ENCODE measurements around the gene EXOC4. TPM values are rescaled to one million over a fixed set of nuclear protein-coding genes. Genes with fewer than 3 reads are reported as not detected.

EXOC4 gene
- total and polyA plus RNA-seq, 2 of the 8 experiments (the other 6 are each of a cell fraction or from before 2014, with no cell fraction given), result 27.0 to 67.3 TPM

DNA sequence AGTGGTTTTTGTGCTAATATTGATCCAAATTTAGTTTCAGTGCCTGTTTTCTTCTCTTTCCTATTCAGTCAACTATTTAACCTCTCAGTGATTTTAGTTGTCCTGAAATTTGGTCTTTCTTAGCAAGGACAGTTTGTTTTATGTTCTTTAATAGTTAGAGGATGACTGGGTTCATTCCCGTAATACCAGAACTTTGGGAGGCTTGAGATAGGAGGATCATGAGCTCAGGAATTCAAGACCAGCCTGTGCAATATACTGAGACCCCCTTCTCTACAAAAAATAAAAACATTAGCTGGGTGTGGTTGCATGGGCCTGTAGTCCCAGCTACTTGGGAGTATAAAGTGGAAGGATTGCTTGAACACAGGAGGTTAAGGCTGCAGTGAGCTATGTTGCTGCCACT lies 148.3 kb downstream of the EXOC4 start (continued):
- TF ChIP-seq, protein P1, sequence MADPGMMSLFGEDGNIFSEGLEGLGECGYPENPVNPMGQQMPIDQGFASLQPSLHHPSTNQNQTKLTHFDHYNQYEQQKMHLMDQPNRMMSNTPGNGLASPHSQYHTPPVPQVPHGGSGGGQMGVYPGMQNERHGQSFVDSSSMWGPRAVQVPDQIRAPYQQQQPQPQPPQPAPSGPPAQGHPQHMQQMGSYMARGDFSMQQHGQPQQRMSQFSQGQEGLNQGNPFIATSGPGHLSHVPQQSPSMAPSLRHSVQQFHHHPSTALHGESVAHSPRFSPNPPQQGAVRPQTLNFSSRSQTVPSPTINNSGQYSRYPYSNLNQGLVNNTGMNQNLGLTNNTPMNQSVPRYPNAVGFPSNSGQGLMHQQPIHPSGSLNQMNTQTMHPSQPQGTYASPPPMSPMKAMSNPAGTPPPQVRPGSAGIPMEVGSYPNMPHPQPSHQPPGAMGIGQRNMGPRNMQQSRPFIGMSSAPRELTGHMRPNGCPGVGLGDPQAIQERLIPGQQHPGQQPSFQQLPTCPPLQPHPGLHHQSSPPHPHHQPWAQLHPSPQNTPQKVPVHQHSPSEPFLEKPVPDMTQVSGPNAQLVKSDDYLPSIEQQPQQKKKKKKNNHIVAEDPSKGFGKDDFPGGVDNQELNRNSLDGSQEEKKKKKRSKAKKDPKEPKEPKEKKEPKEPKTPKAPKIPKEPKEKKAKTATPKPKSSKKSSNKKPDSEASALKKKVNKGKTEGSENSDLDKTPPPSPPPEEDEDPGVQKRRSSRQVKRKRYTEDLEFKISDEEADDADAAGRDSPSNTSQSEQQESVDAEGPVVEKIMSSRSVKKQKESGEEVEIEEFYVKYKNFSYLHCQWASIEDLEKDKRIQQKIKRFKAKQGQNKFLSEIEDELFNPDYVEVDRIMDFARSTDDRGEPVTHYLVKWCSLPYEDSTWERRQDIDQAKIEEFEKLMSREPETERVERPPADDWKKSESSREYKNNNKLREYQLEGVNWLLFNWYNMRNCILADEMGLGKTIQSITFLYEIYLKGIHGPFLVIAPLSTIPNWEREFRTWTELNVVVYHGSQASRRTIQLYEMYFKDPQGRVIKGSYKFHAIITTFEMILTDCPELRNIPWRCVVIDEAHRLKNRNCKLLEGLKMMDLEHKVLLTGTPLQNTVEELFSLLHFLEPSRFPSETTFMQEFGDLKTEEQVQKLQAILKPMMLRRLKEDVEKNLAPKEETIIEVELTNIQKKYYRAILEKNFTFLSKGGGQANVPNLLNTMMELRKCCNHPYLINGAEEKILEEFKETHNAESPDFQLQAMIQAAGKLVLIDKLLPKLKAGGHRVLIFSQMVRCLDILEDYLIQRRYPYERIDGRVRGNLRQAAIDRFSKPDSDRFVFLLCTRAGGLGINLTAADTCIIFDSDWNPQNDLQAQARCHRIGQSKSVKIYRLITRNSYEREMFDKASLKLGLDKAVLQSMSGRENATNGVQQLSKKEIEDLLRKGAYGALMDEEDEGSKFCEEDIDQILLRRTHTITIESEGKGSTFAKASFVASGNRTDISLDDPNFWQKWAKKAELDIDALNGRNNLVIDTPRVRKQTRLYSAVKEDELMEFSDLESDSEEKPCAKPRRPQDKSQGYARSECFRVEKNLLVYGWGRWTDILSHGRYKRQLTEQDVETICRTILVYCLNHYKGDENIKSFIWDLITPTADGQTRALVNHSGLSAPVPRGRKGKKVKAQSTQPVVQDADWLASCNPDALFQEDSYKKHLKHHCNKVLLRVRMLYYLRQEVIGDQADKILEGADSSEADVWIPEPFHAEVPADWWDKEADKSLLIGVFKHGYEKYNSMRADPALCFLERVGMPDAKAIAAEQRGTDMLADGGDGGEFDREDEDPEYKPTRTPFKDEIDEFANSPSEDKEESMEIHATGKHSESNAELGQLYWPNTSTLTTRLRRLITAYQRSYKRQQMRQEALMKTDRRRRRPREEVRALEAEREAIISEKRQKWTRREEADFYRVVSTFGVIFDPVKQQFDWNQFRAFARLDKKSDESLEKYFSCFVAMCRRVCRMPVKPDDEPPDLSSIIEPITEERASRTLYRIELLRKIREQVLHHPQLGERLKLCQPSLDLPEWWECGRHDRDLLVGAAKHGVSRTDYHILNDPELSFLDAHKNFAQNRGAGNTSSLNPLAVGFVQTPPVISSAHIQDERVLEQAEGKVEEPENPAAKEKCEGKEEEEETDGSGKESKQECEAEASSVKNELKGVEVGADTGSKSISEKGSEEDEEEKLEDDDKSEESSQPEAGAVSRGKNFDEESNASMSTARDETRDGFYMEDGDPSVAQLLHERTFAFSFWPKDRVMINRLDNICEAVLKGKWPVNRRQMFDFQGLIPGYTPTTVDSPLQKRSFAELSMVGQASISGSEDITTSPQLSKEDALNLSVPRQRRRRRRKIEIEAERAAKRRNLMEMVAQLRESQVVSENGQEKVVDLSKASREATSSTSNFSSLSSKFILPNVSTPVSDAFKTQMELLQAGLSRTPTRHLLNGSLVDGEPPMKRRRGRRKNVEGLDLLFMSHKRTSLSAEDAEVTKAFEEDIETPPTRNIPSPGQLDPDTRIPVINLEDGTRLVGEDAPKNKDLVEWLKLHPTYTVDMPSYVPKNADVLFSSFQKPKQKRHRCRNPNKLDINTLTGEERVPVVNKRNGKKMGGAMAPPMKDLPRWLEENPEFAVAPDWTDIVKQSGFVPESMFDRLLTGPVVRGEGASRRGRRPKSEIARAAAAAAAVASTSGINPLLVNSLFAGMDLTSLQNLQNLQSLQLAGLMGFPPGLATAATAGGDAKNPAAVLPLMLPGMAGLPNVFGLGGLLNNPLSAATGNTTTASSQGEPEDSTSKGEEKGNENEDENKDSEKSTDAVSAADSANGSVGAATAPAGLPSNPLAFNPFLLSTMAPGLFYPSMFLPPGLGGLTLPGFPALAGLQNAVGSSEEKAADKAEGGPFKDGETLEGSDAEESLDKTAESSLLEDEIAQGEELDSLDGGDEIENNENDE (IDR thresholded peaks at IDR 0.05; ENCODE audit: insufficient replicate concordance, low read length), result no peak
- TF ChIP-seq MAFK (IDR thresholded peaks at IDR 0.05; ENCODE audit: low read depth, low read length) (no peak), PHF8 (conservative IDR thresholded peaks at IDR 0.05; ENCODE audit: low read depth, low read length) (no peak), EP300 (IDR thresholded peaks at IDR 0.05; ENCODE audit: borderline replicate concordance in 1 of 2, low read depth in 2 of 2, low read length in 2 of 2) (no peak), TAF1 (IDR thresholded peaks at IDR 0.05; ENCODE audit: low read depth, low read length) (no peak)
